H9 (cell line): ENCODE results near the gene PLCB1. TPM values are rescaled to one million over a fixed set of nuclear protein-coding genes. Genes with fewer than 3 reads are reported as not detected.

Source experiments
- DNase-seq: peaks from one replicate; pipeline ENCODE4 v3.0.0-alpha.2; 2017
- H2AFZ ChIP-seq: one replicate; pipeline ENCODE4 v1.6.1; 2013; ENCODE audit warnings: mild to moderate bottlenecking, low read length, control low read depth, moderate library complexity
- H2AK5ac ChIP-seq: 2 replicates; pipeline ENCODE4 v1.6.1; 2013; ENCODE audit warnings: low read length, control low read depth, mixed read lengths; ENCODE audit not compliant: insufficient read length
- H2BK120ac ChIP-seq: one replicate; pipeline ENCODE4 v1.6.1; 2013; ENCODE audit warnings: low read depth, mild to moderate bottlenecking, low read length, control low read depth, inconsistent platforms; ENCODE audit not compliant: poor library complexity, severe bottlenecking
- H2BK12ac ChIP-seq: 2 replicates; pipeline ENCODE4 v1.6.1; 2013; ENCODE audit warnings: low read length, control low read depth, mixed read lengths, low read depth; ENCODE audit not compliant: insufficient read length
- H2BK15ac ChIP-seq: 2 replicates; pipeline ENCODE4 v1.6.1; 2013; ENCODE audit warnings: low read depth, low read length, control low read depth
- H2BK20ac ChIP-seq: one replicate; pipeline ENCODE4 v1.6.1; 2013; ENCODE audit warnings: low read depth, mild to moderate bottlenecking, low read length, control low read depth, inconsistent platforms; ENCODE audit not compliant: poor library complexity, severe bottlenecking
- H2BK5ac ChIP-seq: 2 replicates; pipeline ENCODE4 v1.6.1; 2013; ENCODE audit warnings: low read length, control low read depth, mixed read lengths; ENCODE audit not compliant: insufficient read length
- H3K14ac ChIP-seq: 2 replicates; pipeline ENCODE4 v1.6.1; 2013; ENCODE audit warnings: low read length, control low read depth; ENCODE audit not compliant: insufficient read depth
- H3K18ac ChIP-seq: 2 replicates; pipeline ENCODE4 v1.6.1; 2013; ENCODE audit warnings: low read depth, mild to moderate bottlenecking, mixed read lengths, low read length, control low read depth; ENCODE audit not compliant: insufficient read length
- H3K23ac ChIP-seq: 2 replicates; pipeline ENCODE4 v1.6.1; 2013; ENCODE audit warnings: low read length, control low read depth, mixed read lengths, low read depth; ENCODE audit not compliant: insufficient read length
- H3K23me2 ChIP-seq: 2 replicates; pipeline ENCODE4 v1.6.1; 2013; ENCODE audit warnings: low read depth, mild to moderate bottlenecking, mixed read lengths, low read length, control low read depth; ENCODE audit not compliant: insufficient read length, poor library complexity, severe bottlenecking
- H3K27ac ChIP-seq: 2 replicates; pipeline ENCODE4 v1.5.1; 2013; ENCODE audit warnings: low read length, control low read depth, mixed read lengths, low read depth; ENCODE audit not compliant: insufficient read length
- H3K27me3 ChIP-seq: 2 replicates; pipeline ENCODE4 v1.6.1; 2013; ENCODE audit warnings: low read length, control low read depth, inconsistent platforms; ENCODE audit not compliant: insufficient read depth
- H3K4ac ChIP-seq: 2 replicates; pipeline ENCODE4 v1.6.1; 2013; ENCODE audit warnings: low read depth, mild to moderate bottlenecking, control low read depth, inconsistent platforms, low read length, moderate library complexity
- H3K4me1 ChIP-seq: 2 replicates; pipeline ENCODE4 v1.6.1; 2013; ENCODE audit warnings: low read length, control low read depth, inconsistent platforms; ENCODE audit not compliant: insufficient read depth
- H3K4me2 ChIP-seq: 2 replicates; pipeline ENCODE4 v1.6.1; 2013; ENCODE audit warnings: low read length, control low read depth, mixed read lengths; ENCODE audit not compliant: insufficient read length, insufficient read depth
- H3K56ac ChIP-seq: 2 replicates; pipeline ENCODE4 v1.6.1; 2013; ENCODE audit warnings: low read depth, mild to moderate bottlenecking, mixed read lengths, low read length, control low read depth; ENCODE audit not compliant: insufficient read length
- H3K79me1 ChIP-seq: 2 replicates; pipeline ENCODE4 v1.6.1; 2013; ENCODE audit warnings: low read depth, mild to moderate bottlenecking, moderate library complexity, low read length, control low read depth, inconsistent platforms; ENCODE audit not compliant: insufficient read depth, poor library complexity, severe bottlenecking
- H3K79me2 ChIP-seq: 2 replicates; pipeline ENCODE4 v1.6.1; 2013; ENCODE audit warnings: low read length, control low read depth, inconsistent platforms; ENCODE audit not compliant: insufficient read depth
- H3K9ac ChIP-seq: 2 replicates; pipeline ENCODE4 v1.6.1; 2013; ENCODE audit warnings: low read length, control low read depth, mixed read lengths; ENCODE audit not compliant: insufficient read length; ENCODE audit errors: extremely low read depth
- H3K9me3 ChIP-seq: one replicate; pipeline ENCODE4 v1.6.1; 2013; ENCODE audit warnings: low read depth, low read length, inconsistent platforms; ENCODE audit not compliant: control insufficient read depth
- H3T11ph ChIP-seq: one replicate; pipeline ENCODE4 v1.6.1; 2013; ENCODE audit warnings: mild to moderate bottlenecking, low read length, control low read depth, inconsistent platforms
- H4K20me1 ChIP-seq: one replicate; pipeline ENCODE4 v1.6.1; 2013; ENCODE audit not compliant: control insufficient read depth, insufficient read length, insufficient read depth
- H4K5ac ChIP-seq: 2 replicates; pipeline ENCODE4 v1.6.1; 2013; ENCODE audit warnings: low read depth, mild to moderate bottlenecking, mixed read lengths, low read length, control low read depth; ENCODE audit not compliant: insufficient read length
- H4K8ac ChIP-seq: replicated peaks from 2 replicates; pipeline ENCODE4 v1.6.1; 2013; ENCODE audit warnings: low read length, control low read depth, mixed read lengths, low read depth; ENCODE audit not compliant: insufficient read length
- H4K91ac ChIP-seq: 2 replicates; pipeline ENCODE4 v1.6.1; 2013; ENCODE audit warnings: low read depth, mild to moderate bottlenecking, moderate library complexity, mixed read lengths, low read length, control low read depth; ENCODE audit not compliant: insufficient read length
- H3K27ac Mint-ChIP-seq, 3 experiments: 2 replicates in 2 of 3; 3 replicates in 1 of 3; pipeline ENCODE4 v1.8.0; 2020 to 2021; ENCODE audit warnings: mixed read lengths in 3 of 3, mild to moderate bottlenecking in 1 of 3, moderate library complexity in 1 of 3
- H3K27me3 Mint-ChIP-seq: 2 replicates; pipeline ENCODE4 v1.8.0; 2021; ENCODE audit warnings: low read depth, mild to moderate bottlenecking, moderate library complexity, mixed read lengths
- H3K36me3 Mint-ChIP-seq, 3 experiments: 2 replicates in 2 of 3; 3 replicates in 1 of 3; pipeline ENCODE4 v1.8.0; 2020 to 2021; ENCODE audit warnings: low read depth in 3 of 3, mixed read lengths in 3 of 3; ENCODE audit not compliant: insufficient read depth in 1 of 3
- H3K4me1 Mint-ChIP-seq, 2 experiments: 2 replicates each; pipeline ENCODE4 v1.8.0; 2020; ENCODE audit warnings: mixed read lengths in 2 of 2
- H3K4me3 Mint-ChIP-seq, 2 experiments: 2 replicates in 1 of 2; 3 replicates in 1 of 2; pipeline ENCODE4 v1.8.0; 2020 to 2021; ENCODE audit warnings: mild to moderate bottlenecking in 2 of 2, mixed read lengths in 2 of 2, moderate library complexity in 1 of 2
- H3K9me3 Mint-ChIP-seq, 2 experiments: 2 replicates in 1 of 2; 3 replicates in 1 of 2; pipeline ENCODE4 v1.8.0; 2020; ENCODE audit warnings: mild to moderate bottlenecking in 2 of 2, mixed read lengths in 2 of 2, moderate library complexity in 1 of 2
- WGBS: extraction: QIAGEN DNeasy Blood & Tissue Kit; methylation state at CpG from one replicate; pipeline ENCODE4 v1.1.7; 2013; ENCODE audit warnings: missing lambda C conversion rate, low lambda C conversion rate, mixed read lengths; ENCODE audit not compliant: insufficient read length; ENCODE audit errors: extremely low coverage; 5-methylcytosine and 5-hydroxymethylcytosine counted together
- total RNA-seq: library from RNA; stranded (reverse); gene quantifications from 2 replicates; pipeline ENCODE4 v1.2.1, GENCODE V29; 2021
- TF ChIP-seq, protein P1 (sequence below): fragments of 200-600 bp; sonication (generic); conservative IDR thresholded peaks from 3 replicates; pipeline ENCODE4 v1.8.0; 2021; ENCODE audit warnings: antibody characterized with exemption, mild to moderate bottlenecking

Gene PLCB1
- total RNA-seq, 1 experiment from 2014 or later: 11.5 TPM

DNA sequence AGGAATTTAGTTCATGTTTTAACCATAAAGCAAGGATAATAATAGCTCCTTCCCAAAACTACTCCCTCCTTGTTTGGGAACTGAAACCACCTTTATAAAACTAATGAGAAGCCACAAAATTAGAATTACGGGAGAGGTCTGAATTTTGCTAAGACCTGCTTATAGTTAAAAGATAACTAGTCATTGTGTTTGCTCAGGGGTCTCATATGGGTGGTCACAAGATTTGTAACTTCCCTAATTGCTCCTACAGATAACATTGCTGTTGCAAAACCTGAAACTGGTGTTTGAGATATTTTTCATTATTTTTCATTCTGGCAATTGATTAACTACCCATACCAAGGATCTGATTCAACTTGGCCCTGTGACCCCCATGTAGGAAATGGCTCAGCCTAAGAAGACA is 782.4 kb downstream of the PLCB1 start:
- WGBS: no CpG with 5 or more reads among the region's 1 CpG
- Histone ChIP-seq H3T11ph (no peak overlapping the region), H2BK12ac (no peak overlapping the region), H3K23ac (no peak overlapping the region), H3K23me2 (no peaks in the 10 kb centered on the region), H3K4me2 (no peak overlapping the region), H3K27me3 (no peaks in the 10 kb centered on the region), H2BK20ac (no peak overlapping the region), H2AFZ (no peak overlapping the region), H3K79me2 (no peaks in the 10 kb centered on the region), H3K79me1 (no peaks in the 10 kb centered on the region), H3K56ac (no peak overlapping the region), H3K9ac (no peak overlapping the region), H2BK15ac (no peak overlapping the region), H3K4me1 (peaks cover 9% of the 10 kb centered on the region; the same call in 1 of the 2 replicates), H3K4ac (no peak overlapping the region), H4K8ac (no peak overlapping the region), H2BK120ac (no peak overlapping the region), H4K91ac (no peak overlapping the region), H3K18ac (no peak overlapping the region), H2AK5ac (no peak overlapping the region), H2BK5ac (no peak overlapping the region), H3K14ac (no peak overlapping the region), H3K9me3 (no peaks in the 10 kb centered on the region), H3K27ac (no peak overlapping the region), H4K20me1 (no peaks in the 10 kb centered on the region), H4K5ac (no peak overlapping the region)
- no peaks in the 10 kb centered on the region for H3K27me3 Mint-ChIP-seq
- peaks cover 0 to 9% (median 5%) of the 10 kb centered on the region in 3 experiments; a peak in 5 of 7 replicates for H3K36me3 Mint-ChIP-seq
- TF ChIP-seq, protein P1, sequence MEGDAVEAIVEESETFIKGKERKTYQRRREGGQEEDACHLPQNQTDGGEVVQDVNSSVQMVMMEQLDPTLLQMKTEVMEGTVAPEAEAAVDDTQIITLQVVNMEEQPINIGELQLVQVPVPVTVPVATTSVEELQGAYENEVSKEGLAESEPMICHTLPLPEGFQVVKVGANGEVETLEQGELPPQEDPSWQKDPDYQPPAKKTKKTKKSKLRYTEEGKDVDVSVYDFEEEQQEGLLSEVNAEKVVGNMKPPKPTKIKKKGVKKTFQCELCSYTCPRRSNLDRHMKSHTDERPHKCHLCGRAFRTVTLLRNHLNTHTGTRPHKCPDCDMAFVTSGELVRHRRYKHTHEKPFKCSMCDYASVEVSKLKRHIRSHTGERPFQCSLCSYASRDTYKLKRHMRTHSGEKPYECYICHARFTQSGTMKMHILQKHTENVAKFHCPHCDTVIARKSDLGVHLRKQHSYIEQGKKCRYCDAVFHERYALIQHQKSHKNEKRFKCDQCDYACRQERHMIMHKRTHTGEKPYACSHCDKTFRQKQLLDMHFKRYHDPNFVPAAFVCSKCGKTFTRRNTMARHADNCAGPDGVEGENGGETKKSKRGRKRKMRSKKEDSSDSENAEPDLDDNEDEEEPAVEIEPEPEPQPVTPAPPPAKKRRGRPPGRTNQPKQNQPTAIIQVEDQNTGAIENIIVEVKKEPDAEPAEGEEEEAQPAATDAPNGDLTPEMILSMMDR: no peak
- peaks cover 28 to 37% of the 10 kb centered on the region in 2 experiments for H3K4me1 Mint-ChIP-seq
- H3K9me3 Mint-ChIP-seq: peaks cover 5 to 7% of the 10 kb centered on the region in 2 experiments; a peak in 3 of 5 replicates
- no peak for DNase-seq
- H3K27ac Mint-ChIP-seq: no peak overlapping the region
- H3K4me3 Mint-ChIP-seq: no peak overlapping the region
